NCI-H1417 treated with DMSO at 0.1 percent for 48 hours (cell line): ENCODE measurements around the gene ANKUB1.
A peak's percentile ranks its signal among the peaks of the same experiment; 100 is the strongest.
"Not testable (repeated sequence)": the region's sequence is repeated elsewhere in the genome, so short reads cannot be mapped to it uniquely, and the experiment has no call there.

ENCODE experiments used
- DNase-seq: peaks from one replicate; lab custom pipeline; 2025; lab: John Stamatoyannopoulos, UW

The ANKUB1 gene

GRCh38 chr3:149792452-149793270 is at the start of gene ANKUB1:
ANKUB1 (minus strand) TSS chr3:149792554; CDS start chr3:149792366, 188 bp downstream.
- no peak for DNase-seq

GRCh38 chr3:149839896-149840295 is 47.5 kb upstream of the ANKUB1 start:
- no peak for DNase-seq

GRCh38 chr3:149839469-149839868 is 47.1 kb upstream of the ANKUB1 start:
- DNase-seq = not testable (repeated sequence)

GRCh38 chr3:149838491-149838890 is 46.1 kb upstream of the ANKUB1 start:
- DNase-seq = not testable (repeated sequence)

- DNase-seq = no peak
Measured at GRCh38 chr3:149833241-149833640, 40.9 kb upstream of the ANKUB1 start.

- DNase-seq = no peak
Measured at GRCh38 chr3:149832086-149832485, 39.7 kb upstream of the ANKUB1 start.

- DNase-seq = no peak
Measured at GRCh38 chr3:149831321-149831720, 39.0 kb upstream of the ANKUB1 start.

GRCh38 chr3:149830902-149831301 is 38.5 kb upstream of the ANKUB1 start:
- DNase-seq = no peak

GRCh38 chr3:149829631-149830030 is 37.3 kb upstream of the ANKUB1 start:
- not testable (repeated sequence) for DNase-seq

GRCh38 chr3:149828390-149828789 is 36.0 kb upstream of the ANKUB1 start:
- no peak for DNase-seq

GRCh38 chr3:149826636-149827035 is 34.3 kb upstream of the ANKUB1 start:
- no peak for DNase-seq

GRCh38 chr3:149820183-149820582 is 27.8 kb upstream of the ANKUB1 start:
- DNase-seq = no peak

GRCh38 chr3:149819432-149819831 is 27.1 kb upstream of the ANKUB1 start:
- no peak for DNase-seq

- no peak for DNase-seq
Measured at GRCh38 chr3:149816986-149817385, 24.6 kb upstream of the ANKUB1 start.

- DNase-seq = no peak
Measured at GRCh38 chr3:149816311-149816710, 24.0 kb upstream of the ANKUB1 start.

GRCh38 chr3:149815728-149816127 is 23.4 kb upstream of the ANKUB1 start:
- DNase-seq = no peak

- no peak for DNase-seq
Measured at GRCh38 chr3:149815321-149815720, 23.0 kb upstream of the ANKUB1 start.

GRCh38 chr3:149813367-149814281 is 21.3 kb upstream of the ANKUB1 start:
- DNase-seq = no peak

- peak; percentile 88 for DNase-seq
Measured at GRCh38 chr3:149812606-149813366, 20.4 kb upstream of the ANKUB1 start, which contains the start of gene RNF13. RNF13 (plus strand) TSS chr3:149813215; CDS start chr3:149846027, 32,812 bp downstream.

- no peak for DNase-seq
Measured at GRCh38 chr3:149812165-149812605, 19.8 kb upstream of the ANKUB1 start.

- no peak for DNase-seq
Measured at GRCh38 chr3:149810846-149811245, 18.5 kb upstream of the ANKUB1 start.

GRCh38 chr3:149809699-149810098 is 17.3 kb upstream of the ANKUB1 start:
- DNase-seq = no peak
